NCI-H446 treated with DMSO at 0.1 percent for 48 hours (cell line): ENCODE measurements around the gene HSD17B10.
"Not testable (repeated sequence)": the region's sequence is repeated elsewhere in the genome, so short reads cannot be mapped to it uniquely, and the experiment has no call there.

Experiments used
- DNase-seq: peaks from one replicate; lab custom pipeline; 2025; lab: John Stamatoyannopoulos, UW

The HSD17B10 gene

DNA sequence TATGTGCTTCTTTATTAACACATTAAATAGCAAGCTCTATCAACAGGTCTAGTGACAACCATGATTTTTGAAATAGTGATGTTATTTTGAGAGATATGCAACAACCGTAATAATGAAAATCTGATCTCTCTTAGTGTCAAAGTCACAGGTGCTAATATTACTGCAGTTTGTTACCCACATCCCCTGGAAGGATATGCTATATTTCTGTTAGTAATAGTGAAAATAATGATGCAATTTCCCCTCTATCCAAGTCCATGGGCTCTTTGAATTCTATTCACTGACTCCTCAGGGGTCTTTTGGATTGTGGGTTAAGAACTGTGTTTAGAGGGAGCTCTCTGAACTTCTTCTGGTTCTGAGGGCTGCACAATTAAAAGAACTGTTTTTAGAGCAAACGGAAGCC, 3.0 kb upstream of the HSD17B10 start:
- no peak for DNase-seq

- peak; percentile 8 for DNase-seq
Measured at GRCh38 chrX:53435997-53436396, 1.8 kb upstream of the HSD17B10 start.

- DNase-seq, result no peak
Measured at GRCh38 chrX:53430231-53430630, 3.9 kb downstream of the HSD17B10 start.

DNA sequence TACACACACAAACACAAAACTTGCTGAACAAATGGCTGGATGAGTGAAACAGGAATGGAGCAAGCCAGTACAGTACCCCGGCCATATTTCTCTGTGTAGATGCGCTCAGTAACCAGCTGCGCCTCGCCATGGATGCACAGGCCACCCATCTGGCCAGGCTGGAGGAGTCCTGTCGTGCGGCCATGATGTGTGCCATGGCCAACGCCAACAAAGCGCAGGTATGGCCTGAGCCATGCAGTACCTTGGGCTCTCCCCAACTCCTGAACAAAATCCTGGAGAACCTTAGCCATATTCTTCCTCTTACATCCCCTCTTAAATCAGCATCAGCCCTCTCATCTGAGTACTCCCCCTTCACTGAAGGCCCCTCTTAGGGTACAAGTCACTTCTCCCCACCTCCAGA, 4.4 kb downstream of the HSD17B10 start:
- no peak for DNase-seq

DNA sequence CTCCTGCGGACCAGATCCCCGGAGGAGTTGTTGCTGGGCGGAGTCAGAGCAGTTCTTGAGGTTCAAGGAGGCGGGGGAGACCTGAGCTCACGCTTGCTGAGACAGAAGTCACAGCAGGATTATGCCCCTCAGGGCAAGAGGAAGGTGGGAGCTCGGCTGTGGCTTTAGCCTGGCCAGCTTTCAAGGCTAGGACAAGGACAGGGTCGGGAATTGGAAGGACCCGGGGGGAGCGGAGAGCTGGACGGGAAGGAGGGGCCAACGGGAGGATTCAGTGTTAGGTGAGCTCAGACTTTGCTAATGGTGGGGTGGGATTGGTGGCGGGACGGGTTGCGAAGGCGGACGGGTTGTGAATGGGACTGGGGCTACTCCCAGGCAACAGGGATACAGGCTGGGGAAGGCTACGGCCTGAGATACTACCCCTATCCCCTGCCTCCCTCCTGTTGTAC, 11.3 kb downstream of the HSD17B10 start, which contains the start of gene RIBC1:
TSS of gene RIBC1 (plus strand) at position 13 of the 446 bp plus-strand sequence. CDS start 3,404 bp downstream, outside the sequence.
- DNase-seq, result no peak

DNA sequence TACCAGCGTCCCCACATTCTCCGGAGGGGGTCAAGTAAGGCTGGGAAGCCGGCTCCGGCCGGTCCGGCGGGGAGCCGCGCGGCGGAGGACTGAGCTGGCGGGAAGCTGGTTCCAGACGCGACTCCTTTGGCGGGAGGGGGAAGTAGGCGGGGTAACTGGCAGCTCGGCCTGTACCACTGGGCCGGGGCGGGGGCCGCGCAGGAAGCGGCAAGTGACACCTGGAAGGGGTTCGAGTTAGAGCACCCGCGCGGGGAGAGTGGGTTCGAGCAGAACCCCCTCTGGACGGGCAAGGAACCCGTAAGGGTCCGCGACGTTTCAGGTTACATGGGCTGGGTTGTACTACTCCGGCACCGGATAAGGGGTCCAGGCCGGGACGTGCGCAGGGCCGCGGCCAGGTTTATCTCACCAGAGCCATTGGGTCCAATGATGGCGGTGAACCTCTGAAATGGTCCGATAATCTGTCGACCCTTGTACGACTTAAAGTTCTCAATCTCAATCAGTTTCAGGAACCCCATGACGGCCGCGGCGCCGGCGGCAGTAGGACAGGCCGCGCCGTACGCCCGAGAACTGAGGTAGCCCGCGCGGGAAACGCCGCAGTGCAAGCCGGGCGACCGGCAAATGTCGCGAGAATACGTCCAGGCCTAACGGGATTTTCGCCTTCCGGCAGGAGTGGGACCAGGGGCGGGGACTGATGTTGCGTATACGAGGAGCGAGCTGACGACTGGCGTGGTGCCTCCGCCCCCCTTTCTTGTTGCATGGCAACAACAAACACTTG, 11.9 kb downstream of the HSD17B10 start, which contains the start of gene SMC1A:
TSS of gene SMC1A (minus strand) at position 569 of the 775 bp plus-strand sequence. CDS start at position 515, 54 bp downstream.
- peak; percentile 92 for DNase-seq

DNA sequence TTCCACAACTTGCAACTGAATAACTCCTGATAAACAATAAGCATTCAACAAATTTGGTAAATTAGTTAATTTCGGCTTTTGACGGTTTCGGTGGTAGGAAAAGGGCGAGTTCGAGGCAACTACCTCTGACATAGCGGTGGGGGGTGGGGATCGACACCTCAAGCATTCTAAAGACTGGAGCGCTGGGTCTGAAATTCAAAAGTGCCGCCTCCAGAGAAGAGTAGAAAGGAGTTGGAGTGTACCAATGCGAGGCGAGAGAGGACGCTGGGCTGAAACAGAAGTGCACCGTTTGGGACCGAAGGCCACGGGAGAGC, 12.4 kb downstream of the HSD17B10 start:
- DNase-seq, result no peak

GRCh38 chrX:53421125-53421524, 13.0 kb downstream of the HSD17B10 start:
- DNase-seq, result no peak

DNA sequence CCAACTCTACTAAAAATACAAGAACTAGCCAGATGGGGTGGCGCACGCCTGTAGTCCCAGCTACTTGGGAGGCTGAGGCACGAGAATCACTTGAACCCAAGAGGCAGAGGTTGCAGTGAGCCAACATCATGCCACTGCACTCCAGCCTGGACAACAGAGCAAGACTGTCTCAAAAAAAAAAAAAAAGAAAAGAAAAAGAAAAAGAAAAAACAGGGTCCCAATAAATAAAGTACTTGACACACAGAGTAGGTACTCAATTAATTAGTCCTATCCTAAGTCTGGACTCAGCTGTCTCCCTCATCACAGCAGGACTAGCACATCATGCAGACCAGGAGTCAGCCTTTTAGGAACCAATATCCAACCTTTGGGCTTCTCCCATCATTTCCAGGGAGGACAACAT, 13.8 kb downstream of the HSD17B10 start:
- DNase-seq, result not testable (repeated sequence)

GRCh38 chrX:53412446-53412845, 21.7 kb downstream of the HSD17B10 start:
- DNase-seq, result no peak

DNA sequence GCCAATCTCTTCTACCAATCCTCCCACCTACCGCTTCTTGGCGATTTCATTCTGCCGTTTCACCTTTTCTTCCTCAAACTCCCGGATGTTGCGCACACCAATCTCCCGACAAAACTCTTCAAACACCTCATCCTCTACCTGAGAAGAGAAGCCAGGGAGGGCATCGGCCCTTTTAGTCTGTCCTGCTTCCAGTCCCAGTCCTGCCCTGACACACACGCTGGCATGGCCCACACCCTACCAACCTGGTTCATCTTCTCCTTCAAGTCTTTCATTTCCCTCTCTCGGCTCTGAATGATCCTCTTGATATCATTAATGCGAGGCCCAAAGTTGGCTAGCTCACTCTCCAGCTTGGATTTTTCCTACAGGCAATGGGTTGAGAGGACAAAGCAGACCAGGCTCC, 30.6 kb downstream of the HSD17B10 start:
- no peak for DNase-seq

GRCh38 chrX:53398216-53398615, 36.0 kb downstream of the HSD17B10 start:
- no peak for DNase-seq

- no peak for DNase-seq
Measured at GRCh38 chrX:53395605-53396298, 38.4 kb downstream of the HSD17B10 start.

DNA sequence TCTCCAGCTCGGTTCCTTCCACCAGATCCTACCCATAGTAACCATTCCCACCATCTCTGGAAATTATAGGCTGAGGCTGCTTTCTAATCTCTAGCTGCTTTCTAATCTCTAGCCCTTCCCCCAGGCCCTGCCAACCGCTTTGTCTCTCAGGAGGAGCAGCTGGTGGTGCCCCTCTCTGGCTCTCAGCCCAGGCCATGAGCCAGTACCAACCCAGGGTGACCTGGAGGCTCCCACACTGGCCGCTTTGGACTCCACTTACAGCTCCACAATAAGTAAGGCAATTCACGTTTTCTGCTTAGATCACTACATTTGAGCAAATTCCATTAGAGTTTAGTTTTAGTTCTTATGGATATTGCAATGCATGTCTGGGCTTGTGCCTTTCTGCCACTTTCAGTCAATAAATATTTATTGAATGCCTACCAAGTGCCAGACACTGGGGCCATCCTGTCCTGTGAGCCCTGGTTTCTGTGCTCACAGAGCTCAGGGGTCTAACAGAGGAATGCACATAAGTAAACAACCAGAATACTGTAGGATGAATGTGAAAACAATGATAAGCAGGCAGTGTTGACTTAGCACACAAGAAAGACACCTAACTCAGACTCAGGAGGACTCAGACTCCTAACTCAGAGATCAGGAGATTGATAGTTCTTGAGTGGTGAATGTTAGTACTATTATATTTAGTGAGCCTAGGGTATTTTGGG, 50.6 kb downstream of the HSD17B10 start:
- DNase-seq, result no peak
